ENCODE measurements around the gene LSM14A. TPM values are rescaled to one million over a fixed set of nuclear protein-coding genes. Genes with fewer than 3 reads are reported as not detected.
"Not testable (repeated sequence)": the region's sequence is repeated elsewhere in the genome, so short reads cannot be mapped to it uniquely, and the experiment has no call there.

The LSM14A gene
- total RNA-seq, 1 donor from 2014 or later, result 65.4 TPM

GRCh38 chr19:34193876-34194275 lies 21.6 kb downstream of the LSM14A start:
- H3K27ac ChIP-seq (replicated peaks), result no peak overlapping the region
- peaks cover 45% of the 10 kb centered on the region for H3K4me1 ChIP-seq
- no peak for TF ChIP-seq CTCF (IDR thresholded peaks at IDR 0.05; ENCODE audit: borderline replicate concordance)
- no peak overlapping the region for H3K4me3 ChIP-seq
- no peaks in the 10 kb centered on the region for H3K27me3 ChIP-seq (ENCODE audit: low read depth)
- no peak for DNase-seq
- no peaks in the 10 kb centered on the region for H3K9me3 ChIP-seq (replicated peaks)
- intact Hi-C loops (cut with micrococcal nuclease), result no loop called here
- peaks cover 51% of the 10 kb centered on the region for H3K36me3 ChIP-seq

- Histone ChIP-seq H3K4me3 (no peak overlapping the region), H3K9me3 (replicated peaks) (no peaks in the 10 kb centered on the region), H3K27me3 (ENCODE audit: low read depth) (no peaks in the 10 kb centered on the region), H3K4me1 (no peaks in the 10 kb centered on the region), H3K36me3 (peaks cover 66% of the 10 kb centered on the region), H3K27ac (replicated peaks) (no peak overlapping the region)
- intact Hi-C loops (cut with micrococcal nuclease), result no loop called here
- TF ChIP-seq CTCF (IDR thresholded peaks at IDR 0.05; ENCODE audit: borderline replicate concordance), result no peak
- DNase-seq, result no peak
Measured at GRCh38 chr19:34201133-34201532, 28.8 kb downstream of the LSM14A start.

- H3K9me3 ChIP-seq (replicated peaks); H3K27me3 ChIP-seq (ENCODE audit: low read depth); DNase-seq; H3K27ac ChIP-seq (replicated peaks); H3K4me3 ChIP-seq; intact Hi-C loops (cut with micrococcal nuclease); H3K4me1 ChIP-seq: not testable (repeated sequence)
- H3K36me3 ChIP-seq, result peaks cover 64% of the 10 kb centered on the region
Measured at GRCh38 chr19:34205324-34205723, 33.0 kb downstream of the LSM14A start.

- DNase-seq, result no peak
- H3K27me3 ChIP-seq (ENCODE audit: low read depth), result no peaks in the 10 kb centered on the region
- intact Hi-C loops (cut with micrococcal nuclease), result no loop called here
- TF ChIP-seq CTCF (IDR thresholded peaks at IDR 0.05; ENCODE audit: borderline replicate concordance), result no peak
- no peak overlapping the region for H3K27ac ChIP-seq (replicated peaks)
- H3K9me3 ChIP-seq (replicated peaks), result no peaks in the 10 kb centered on the region
- peaks cover 79% of the 10 kb centered on the region for H3K36me3 ChIP-seq
- H3K4me1 ChIP-seq, result no peaks in the 10 kb centered on the region
- H3K4me3 ChIP-seq, result no peak overlapping the region
Measured at GRCh38 chr19:34208291-34208884, 36.1 kb downstream of the LSM14A start.

GRCh38 chr19:34209726-34210125 lies 37.4 kb downstream of the LSM14A start:
- TF ChIP-seq CTCF (IDR thresholded peaks at IDR 0.05; ENCODE audit: borderline replicate concordance), result no peak
- H3K4me1 ChIP-seq, result no peaks in the 10 kb centered on the region
- H3K27ac ChIP-seq (replicated peaks), result no peak overlapping the region
- intact Hi-C loops (cut with micrococcal nuclease), result no loop called here
- DNase-seq, result no peak
- no peaks in the 10 kb centered on the region for H3K9me3 ChIP-seq (replicated peaks)
- no peak overlapping the region for H3K4me3 ChIP-seq
- peaks cover 79% of the 10 kb centered on the region for H3K36me3 ChIP-seq
- no peaks in the 10 kb centered on the region for H3K27me3 ChIP-seq (ENCODE audit: low read depth)

- intact Hi-C loops (cut with micrococcal nuclease), result no loop called here
- Histone ChIP-seq H3K27me3 (ENCODE audit: low read depth) (no peaks in the 10 kb centered on the region), H3K4me3 (no peak overlapping the region), H3K9me3 (replicated peaks) (no peaks in the 10 kb centered on the region), H3K36me3 (peaks cover 86% of the 10 kb centered on the region), H3K27ac (replicated peaks) (no peak overlapping the region), H3K4me1 (no peaks in the 10 kb centered on the region)
- DNase-seq, result no peak
- no peak for TF ChIP-seq CTCF (IDR thresholded peaks at IDR 0.05; ENCODE audit: borderline replicate concordance)
Measured at GRCh38 chr19:34213283-34213682, 41.0 kb downstream of the LSM14A start.

Measured in left ventricle myocardium inferior (tissue), 1 donor.